ENCODE measurements around the gene SPZ1.

GRCh38 chr5:80343067-80343466 lies 23.3 kb downstream of the SPZ1 start:
- TF ChIP-seq CTCF (IDR thresholded peaks at IDR 0.05) (no peak), POLR2AphosphoS5 (IDR thresholded peaks at IDR 0.05) (no peak), POLR2A (IDR thresholded peaks at IDR 0.05) (no peak), EP300 (IDR thresholded peaks at IDR 0.05; ENCODE audit: low read depth) (no peak)
